Measurements from ENCODE around the gene KY.

KY gene

GRCh38 chr3:134650431-134651346 is at the start of gene KY:
Gene KY, minus strand, starts transcription at chr3:134651022. Its CDS starts 62 bp downstream, at chr3:134650960.
- Histone ChIP-seq H3K36me3 (no peaks in the 10 kb centered on the region), H3K4me3 (ENCODE audit: low read depth, low read length) (peak within 1 kb of the TSS; percentile 46), H3K27me3 (ENCODE audit: insufficient read depth, low read depth, severe bottlenecking) (peaks cover 5% of the 10 kb centered on the region), H3K9me3 (ENCODE audit: severe bottlenecking) (no peaks in the 10 kb centered on the region), H3K27ac (no peak within 1 kb of the TSS)
- peak; percentile 74 for DNase-seq
- peak; percentile 50 for TF ChIP-seq CTCF (IDR thresholded peaks at IDR 0.05; ENCODE audit: low read depth, low read length)

- Histone ChIP-seq H3K9me3 (ENCODE audit: severe bottlenecking) (no peaks in the 10 kb centered on the region), H3K27ac (no peak overlapping the region), H3K4me3 (ENCODE audit: low read depth, low read length) (no peak overlapping the region), H3K36me3 (no peaks in the 10 kb centered on the region), H3K27me3 (ENCODE audit: insufficient read depth, low read depth, severe bottlenecking) (no peaks in the 10 kb centered on the region)
- DNase-seq = no peak
- TF ChIP-seq CTCF (IDR thresholded peaks at IDR 0.05; ENCODE audit: low read depth, low read length) = no peak
Observed at GRCh38 chr3:134699721-134700120, 48.9 kb upstream of the KY start.

- H3K36me3 ChIP-seq = no peaks in the 10 kb centered on the region
- no peak for TF ChIP-seq CTCF (IDR thresholded peaks at IDR 0.05; ENCODE audit: low read depth, low read length)
- H3K9me3 ChIP-seq (ENCODE audit: severe bottlenecking) = no peaks in the 10 kb centered on the region
- DNase-seq = no peak
- H3K4me3 ChIP-seq (ENCODE audit: low read depth, low read length) = no peak overlapping the region
- no peaks in the 10 kb centered on the region for H3K27me3 ChIP-seq (ENCODE audit: insufficient read depth, low read depth, severe bottlenecking)
- no peak overlapping the region for H3K27ac ChIP-seq
Observed at GRCh38 chr3:134699141-134699711, 48.4 kb upstream of the KY start.

- Histone ChIP-seq H3K27me3 (ENCODE audit: insufficient read depth, low read depth, severe bottlenecking) (no peaks in the 10 kb centered on the region), H3K4me3 (ENCODE audit: low read depth, low read length) (no peak overlapping the region), H3K27ac (no peak overlapping the region), H3K36me3 (no peaks in the 10 kb centered on the region), H3K9me3 (ENCODE audit: severe bottlenecking) (no peaks in the 10 kb centered on the region)
- no peak for TF ChIP-seq CTCF (IDR thresholded peaks at IDR 0.05; ENCODE audit: low read depth, low read length)
- no peak for DNase-seq
Observed at GRCh38 chr3:134697830-134698689, 47.2 kb upstream of the KY start.

- DNase-seq = no peak
- H3K9me3 ChIP-seq (ENCODE audit: severe bottlenecking) = no peaks in the 10 kb centered on the region
- no peaks in the 10 kb centered on the region for H3K27me3 ChIP-seq (ENCODE audit: insufficient read depth, low read depth, severe bottlenecking)
- no peaks in the 10 kb centered on the region for H3K36me3 ChIP-seq
- TF ChIP-seq CTCF (IDR thresholded peaks at IDR 0.05; ENCODE audit: low read depth, low read length) = no peak
- no peak overlapping the region for H3K4me3 ChIP-seq (ENCODE audit: low read depth, low read length)
- H3K27ac ChIP-seq = no peak overlapping the region
Observed at GRCh38 chr3:134696155-134696554, 45.3 kb upstream of the KY start.
